Activated B cell treated with CpG ODN at 0.5 μM for 24 hours (primary cell): Measurements from ENCODE around the gene PKN2. TPM values are rescaled to one million over a fixed set of nuclear protein-coding genes. Genes with fewer than 3 reads are reported as not detected.

Experiments used
- ATAC-seq: fragments of 200-7000 bp; cut with Tn5 transposase; one replicate; pipeline ENCODE4 v1.10.0; 2021; ENCODE audit warnings: low read depth, mild to moderate bottlenecking, moderate library complexity
- CTCF ChIA-PET: fragments of 350-600 bp; sonication (Branson Sonifier 250); formaldehyde crosslinking; loops from one replicate; lab custom pipeline; 2021; ENCODE audit warnings: antibody characterized with exemption; lab: Charles Lee
- POLR2A ChIA-PET: fragments of 350-600 bp; sonication (Branson Sonifier 250); formaldehyde crosslinking; loops from one replicate; lab custom pipeline; 2021; ENCODE audit warnings: antibody characterized with exemption; lab: Charles Lee
- DNase-seq: peaks from one replicate; pipeline ENCODE4 v3.0.0; 2022
- H3K27ac Mint-ChIP-seq: one replicate; pipeline ENCODE4 v1.8.0; 2020; ENCODE audit warnings: mixed read lengths
- H3K27me3 Mint-ChIP-seq: one replicate; pipeline ENCODE4 v1.8.0; 2021; ENCODE audit warnings: mixed read lengths
- H3K36me3 Mint-ChIP-seq: one replicate; pipeline ENCODE4 v1.8.0; 2021; ENCODE audit warnings: low read depth, mixed read lengths
- H3K4me1 Mint-ChIP-seq: one replicate; pipeline ENCODE4 v1.8.0; 2021; ENCODE audit warnings: mixed read lengths
- H3K4me3 Mint-ChIP-seq: one replicate; pipeline ENCODE4 v1.8.0; 2020; ENCODE audit warnings: mild to moderate bottlenecking, mixed read lengths
- H3K9me3 Mint-ChIP-seq: one replicate; pipeline ENCODE4 v1.8.0; 2020; ENCODE audit warnings: mixed read lengths
- intact Hi-C: fragments of 100-400 bp; cut with micrococcal nuclease; formaldehyde crosslinking; loops from one replicate; pipeline ENCODE4 v1.15.1; 2024
- total RNA-seq: library from RNA; stranded (reverse); gene quantifications from 2 replicates; pipeline ENCODE4 v1.2.3, GENCODE V29; 2022
- TF ChIP-seq, protein P1 (sequence below): fragments of 200-600 bp; IDR thresholded peaks from one replicate; pipeline ENCODE4 v1.8.0; 2022; ENCODE audit warnings: antibody characterized with exemption, mild to moderate bottlenecking

The PKN2 gene
- total RNA-seq, 1 donor from 2014 or later = 42.7 TPM

DNA sequence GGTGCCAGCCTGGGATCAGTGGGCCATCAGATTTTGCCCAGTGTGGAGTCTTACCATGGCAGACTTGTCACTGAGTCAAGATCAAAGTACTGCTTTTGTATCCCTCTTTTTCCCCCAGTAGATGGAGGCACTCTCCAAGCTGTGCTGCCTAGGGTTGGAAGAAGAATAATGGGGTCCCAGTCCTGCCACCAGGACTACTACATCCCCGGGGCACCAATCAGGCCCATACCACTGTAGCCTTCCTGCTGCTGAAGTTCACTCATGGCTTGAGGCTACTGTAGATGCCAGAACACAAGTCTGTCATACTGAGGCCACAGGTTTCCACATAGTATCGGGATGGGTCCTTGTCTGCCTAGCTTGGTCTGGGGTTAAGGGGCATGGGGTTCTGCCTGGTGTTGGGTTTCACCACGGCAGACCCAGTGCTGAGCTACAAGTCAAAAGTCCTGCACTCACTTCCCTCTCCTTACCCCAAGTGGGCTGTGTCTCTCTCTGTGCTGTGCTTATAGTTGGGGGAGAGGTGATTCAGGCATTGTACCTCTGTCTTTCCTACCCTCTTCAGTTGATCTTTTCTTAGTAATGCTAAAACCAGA, 53.4 kb downstream of the PKN2 start:
- Mint-ChIP-seq H3K36me3 (peaks cover 50% of the 10 kb centered on the region), H3K27ac (no peak overlapping the region), H3K4me1 (peaks cover 8% of the 10 kb centered on the region), H3K27me3 (no peaks in the 10 kb centered on the region), H3K4me3 (no peak overlapping the region), H3K9me3 (peaks cover 8% of the 10 kb centered on the region)
- ChIA-PET POLR2A (no interaction called here), CTCF (no interaction called here)
- intact Hi-C loops = no loop called here
- DNase-seq = no peak
- TF ChIP-seq, protein P1, sequence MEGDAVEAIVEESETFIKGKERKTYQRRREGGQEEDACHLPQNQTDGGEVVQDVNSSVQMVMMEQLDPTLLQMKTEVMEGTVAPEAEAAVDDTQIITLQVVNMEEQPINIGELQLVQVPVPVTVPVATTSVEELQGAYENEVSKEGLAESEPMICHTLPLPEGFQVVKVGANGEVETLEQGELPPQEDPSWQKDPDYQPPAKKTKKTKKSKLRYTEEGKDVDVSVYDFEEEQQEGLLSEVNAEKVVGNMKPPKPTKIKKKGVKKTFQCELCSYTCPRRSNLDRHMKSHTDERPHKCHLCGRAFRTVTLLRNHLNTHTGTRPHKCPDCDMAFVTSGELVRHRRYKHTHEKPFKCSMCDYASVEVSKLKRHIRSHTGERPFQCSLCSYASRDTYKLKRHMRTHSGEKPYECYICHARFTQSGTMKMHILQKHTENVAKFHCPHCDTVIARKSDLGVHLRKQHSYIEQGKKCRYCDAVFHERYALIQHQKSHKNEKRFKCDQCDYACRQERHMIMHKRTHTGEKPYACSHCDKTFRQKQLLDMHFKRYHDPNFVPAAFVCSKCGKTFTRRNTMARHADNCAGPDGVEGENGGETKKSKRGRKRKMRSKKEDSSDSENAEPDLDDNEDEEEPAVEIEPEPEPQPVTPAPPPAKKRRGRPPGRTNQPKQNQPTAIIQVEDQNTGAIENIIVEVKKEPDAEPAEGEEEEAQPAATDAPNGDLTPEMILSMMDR = no peak
- ATAC-seq = no peak

DNA sequence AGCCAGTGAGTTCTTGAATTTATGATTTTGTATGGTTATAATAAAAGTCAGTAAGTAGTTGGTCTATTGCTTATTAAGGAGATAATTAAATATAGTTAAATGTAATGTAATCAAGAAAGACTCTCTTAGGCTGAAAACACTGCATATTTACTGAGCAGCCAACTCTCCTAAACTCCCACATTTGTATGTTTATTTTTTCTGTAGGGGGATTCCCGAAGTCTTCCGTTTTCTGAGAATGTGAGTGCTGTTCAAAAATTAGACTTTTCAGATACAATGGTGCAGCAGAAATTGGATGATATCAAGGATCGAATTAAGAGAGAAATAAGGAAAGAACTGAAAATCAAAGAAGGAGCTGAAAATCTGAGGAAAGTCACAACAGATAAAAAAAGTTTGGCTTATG, 56.7 kb downstream of the PKN2 start:
- CTCF ChIA-PET = no interaction called here
- H3K36me3 Mint-ChIP-seq = peaks cover 54% of the 10 kb centered on the region

DNA sequence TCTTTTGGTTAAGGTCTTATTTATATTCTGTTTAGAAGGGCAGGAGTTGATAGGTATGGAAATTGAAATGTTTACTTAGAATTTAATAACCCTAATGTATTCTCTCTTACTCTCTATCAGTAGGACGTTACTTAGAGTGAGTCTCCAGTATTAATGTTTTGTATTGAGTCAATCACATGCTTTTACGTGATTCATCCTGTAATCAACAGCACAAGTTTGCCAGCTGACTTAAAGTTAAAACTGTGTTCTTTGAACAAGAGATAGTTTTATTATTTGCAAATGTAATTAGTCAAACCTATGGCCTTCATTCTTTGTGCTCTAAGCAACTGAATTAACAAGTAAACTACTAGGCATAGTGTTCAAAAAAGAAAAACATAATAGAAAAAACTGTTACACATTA, 57.3 kb downstream of the PKN2 start:
- no peak overlapping the region for H3K4me3 Mint-ChIP-seq
- H3K27me3 Mint-ChIP-seq = no peaks in the 10 kb centered on the region
- intact Hi-C loops = loop anchor here (2.0 kb wide), 1 partner anchor 15 kb away; no protein-coding TSS in a partner anchor
- H3K4me1 Mint-ChIP-seq = peaks cover 9% of the 10 kb centered on the region
- DNase-seq (no peak), ATAC-seq (no peak)
- TF ChIP-seq, protein P1 = no peak
- ChIA-PET CTCF (no interaction called here), POLR2A (no interaction called here)
- H3K9me3 Mint-ChIP-seq = no peaks in the 10 kb centered on the region
- no peak overlapping the region for H3K27ac Mint-ChIP-seq
- H3K36me3 Mint-ChIP-seq = peaks cover 50% of the 10 kb centered on the region

More for the DNA sequence above, 56.7 kb downstream of the PKN2 start:
- Mint-ChIP-seq H3K27ac (no peak overlapping the region), H3K9me3 (peaks cover 3% of the 10 kb centered on the region), H3K27me3 (no peaks in the 10 kb centered on the region), H3K4me1 (peaks cover 8% of the 10 kb centered on the region), H3K4me3 (no peak overlapping the region)
- DNase-seq = no peak
- no peak for ATAC-seq
- TF ChIP-seq, protein P1 = no peak
- intact Hi-C loops = loop anchor here (2.0 kb wide), 1 partner anchor 14 kb away; no protein-coding TSS in a partner anchor
- POLR2A ChIA-PET = no interaction called here

DNA sequence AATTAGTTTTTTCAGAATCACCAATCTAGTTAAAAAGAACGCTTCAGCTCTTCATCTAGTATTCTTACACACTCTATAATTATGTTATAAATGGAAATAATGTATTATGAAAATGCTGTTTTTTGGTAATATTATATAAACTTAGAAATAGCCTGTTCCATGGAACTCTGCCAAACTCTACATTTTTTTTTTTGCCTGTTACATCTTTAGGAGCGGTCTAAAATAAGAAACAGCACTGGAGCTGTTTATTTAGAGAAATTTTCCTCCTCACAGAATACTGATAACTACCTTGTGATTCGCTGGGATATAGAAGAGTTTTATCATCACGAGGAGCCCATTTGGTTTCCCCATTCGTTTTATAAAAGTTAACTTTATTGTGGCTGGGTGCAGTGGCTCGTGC, 58.5 kb downstream of the PKN2 start:
- Mint-ChIP-seq H3K36me3 (peaks cover 52% of the 10 kb centered on the region), H3K27ac (no peak overlapping the region), H3K27me3 (no peaks in the 10 kb centered on the region), H3K9me3 (no peaks in the 10 kb centered on the region), H3K4me3 (no peak overlapping the region), H3K4me1 (peaks cover 16% of the 10 kb centered on the region)
- no peak for ATAC-seq
- ChIA-PET POLR2A (no interaction called here), CTCF (no interaction called here)
- DNase-seq = no peak
- intact Hi-C loops = no loop called here
- TF ChIP-seq, protein P1 = no peak

DNA sequence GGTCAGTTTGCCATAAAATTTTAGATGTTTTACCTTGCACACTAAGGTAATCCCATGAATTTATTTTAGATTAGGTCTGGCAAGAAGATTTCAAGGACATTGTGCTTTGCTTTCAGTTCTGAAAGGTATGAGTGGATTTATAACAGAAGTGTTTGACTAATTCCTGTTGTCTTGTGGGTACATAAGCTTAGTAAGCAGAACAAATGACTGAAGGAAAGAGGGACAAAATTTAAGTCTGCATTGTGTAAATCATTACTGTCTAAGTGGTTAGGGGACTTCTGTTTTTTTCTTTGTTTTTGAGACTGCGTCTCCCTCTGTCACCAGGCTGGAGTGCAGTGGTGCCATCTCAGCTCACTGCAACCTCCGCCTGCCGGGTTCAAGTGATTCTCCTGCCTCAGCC, 60.1 kb downstream of the PKN2 start:
- H3K27ac Mint-ChIP-seq = no peak overlapping the region
- DNase-seq = no peak
- CTCF ChIA-PET = no interaction called here
- peaks cover 14% of the 10 kb centered on the region for H3K4me1 Mint-ChIP-seq
- TF ChIP-seq, protein P1 = no peak
- H3K4me3 Mint-ChIP-seq = no peak overlapping the region
- H3K27me3 Mint-ChIP-seq = no peaks in the 10 kb centered on the region
- ATAC-seq = no peak
- H3K36me3 Mint-ChIP-seq = peaks cover 41% of the 10 kb centered on the region
- H3K9me3 Mint-ChIP-seq = no peaks in the 10 kb centered on the region
- intact Hi-C loops = no loop called here
- POLR2A ChIA-PET = interaction anchor here (0.6 kb wide), 1 partner anchor 67 kb away, joined by 3 read pairs; no protein-coding TSS in a partner anchor
